HG02588 (cell line): ENCODE results near the gene PARP4.
"Not testable (repeated sequence)": the region's sequence is repeated elsewhere in the genome, so short reads cannot be mapped to it uniquely, and the experiment has no call there.

ENCODE experiments used
- ATAC-seq: cut with Tn5 transposase; IDR thresholded peaks from one replicate; pipeline ENCODE4 v1.9.1; 2021; ENCODE audit warnings: mild to moderate bottlenecking, moderate library complexity; ENCODE audit not compliant: unreplicated experiment

Gene PARP4

GRCh38 chr13:24454056-24454455 is 58.5 kb downstream of the PARP4 start:
- no peak for ATAC-seq

GRCh38 chr13:24452044-24452443 is 60.5 kb downstream of the PARP4 start:
- ATAC-seq = no peak

GRCh38 chr13:24450530-24450929 is 62.0 kb downstream of the PARP4 start:
- no peak for ATAC-seq

GRCh38 chr13:24444851-24445250 is 67.7 kb downstream of the PARP4 start:
- ATAC-seq = not testable (repeated sequence)

GRCh38 chr13:24443366-24443765 is 69.2 kb downstream of the PARP4 start:
- ATAC-seq = no peak

GRCh38 chr13:24426045-24426444 is 86.5 kb downstream of the PARP4 start:
- not testable (repeated sequence) for ATAC-seq

GRCh38 chr13:24419668-24420067 is 92.9 kb downstream of the PARP4 start:
- not testable (repeated sequence) for ATAC-seq

- no peak for ATAC-seq
Measured at GRCh38 chr13:24407844-24408243, 104.7 kb downstream of the PARP4 start.

GRCh38 chr13:24406524-24406923 is 106.1 kb downstream of the PARP4 start:
- ATAC-seq = no peak

- no peak for ATAC-seq
Measured at GRCh38 chr13:24396821-24397220, 115.8 kb downstream of the PARP4 start.

- ATAC-seq = no peak
Measured at GRCh38 chr13:24392972-24393371, 119.6 kb downstream of the PARP4 start.

- ATAC-seq = not testable (repeated sequence)
Measured at GRCh38 chr13:24391771-24392683, 120.6 kb downstream of the PARP4 start.

GRCh38 chr13:24390795-24391194 is 121.8 kb downstream of the PARP4 start:
- not testable (repeated sequence) for ATAC-seq

- ATAC-seq = no peak
Measured at GRCh38 chr13:24389506-24389905, 123.1 kb downstream of the PARP4 start.

- not testable (repeated sequence) for ATAC-seq
Measured at GRCh38 chr13:24388743-24389142, 123.8 kb downstream of the PARP4 start.

GRCh38 chr13:24386816-24387708 is 125.5 kb downstream of the PARP4 start:
- no peak for ATAC-seq

GRCh38 chr13:24385902-24386301 is 126.7 kb downstream of the PARP4 start:
- no peak for ATAC-seq

GRCh38 chr13:24384946-24385345 is 127.6 kb downstream of the PARP4 start:
- ATAC-seq = not testable (repeated sequence)

- not testable (repeated sequence) for ATAC-seq
Measured at GRCh38 chr13:24384091-24384490, 128.5 kb downstream of the PARP4 start.

GRCh38 chr13:24381541-24382265 is 130.9 kb downstream of the PARP4 start:
- no peak for ATAC-seq

GRCh38 chr13:24380881-24381280 is 131.7 kb downstream of the PARP4 start:
- not testable (repeated sequence) for ATAC-seq
